GM23338 (cell line): ENCODE measurements around the gene NTM. TPM values are rescaled to one million over a fixed set of nuclear protein-coding genes. Genes with fewer than 3 reads are reported as not detected.

Source experiments
- ATAC-seq: fragments of 200-7000 bp; cut with Tn5 transposase; 3 replicates; pipeline ENCODE4 v1.9.1; 2020
- DNase-seq: peaks from one replicate; pipeline ENCODE4 v3.0.0-alpha.2; 2015; ENCODE audit warnings: low spot score
- H2AFZ ChIP-seq: fragments of 200-600 bp; sonication (generic); 2 replicates; pipeline ENCODE4 v1.8.0; 2016; ENCODE audit warnings: antibody characterized with exemption, mild to moderate bottlenecking, moderate library complexity
- H3F3A ChIP-seq: fragments of 200-600 bp; sonication (generic); replicated peaks from 2 replicates; pipeline ENCODE4 v1.8.0; 2017; ENCODE audit warnings: antibody characterized with exemption, mixed run types, low read depth
- H3K27ac ChIP-seq: fragments of 200-600 bp; sonication (generic); 2 replicates; pipeline ENCODE4 v1.6.1; 2016; ENCODE audit warnings: low read depth
- H3K27me3 ChIP-seq: fragments of 200-600 bp; sonication (generic); 2 replicates; pipeline ENCODE4 v1.8.0; 2016; ENCODE audit warnings: mild to moderate bottlenecking, mixed run types, moderate library complexity; ENCODE audit not compliant: insufficient read depth
- H3K36me3 ChIP-seq: fragments of 200-600 bp; sonication (generic); 2 replicates; pipeline ENCODE4 v1.8.0; 2016; ENCODE audit warnings: mild to moderate bottlenecking; ENCODE audit not compliant: insufficient read depth
- H3K4me1 ChIP-seq: fragments of 200-600 bp; sonication (generic); 2 replicates; pipeline ENCODE4 v1.8.0; 2016; ENCODE audit warnings: mild to moderate bottlenecking, moderate library complexity; ENCODE audit not compliant: insufficient read depth
- H3K4me2 ChIP-seq: fragments of 200-600 bp; sonication (generic); 2 replicates; pipeline ENCODE4 v1.7.1; 2017; ENCODE audit warnings: mixed run types
- H3K4me3 ChIP-seq: fragments of 200-600 bp; sonication (generic); 2 replicates; pipeline ENCODE4 v1.6.1; 2016; ENCODE audit warnings: mixed run types
- H3K79me2 ChIP-seq: fragments of 200-600 bp; sonication (generic); replicated peaks from 2 replicates; pipeline ENCODE4 v1.8.0; 2017; ENCODE audit warnings: mild to moderate bottlenecking; ENCODE audit not compliant: insufficient read depth
- H3K9me2 ChIP-seq: fragments of 200-600 bp; sonication (generic); 2 replicates; pipeline ENCODE4 v1.8.0; 2017; ENCODE audit not compliant: insufficient read depth
- H4K20me1 ChIP-seq: fragments of 200-600 bp; sonication (generic); replicated peaks from 2 replicates; pipeline ENCODE4 v1.8.0; 2017; ENCODE audit warnings: mild to moderate bottlenecking; ENCODE audit not compliant: insufficient read depth
- H3K27ac Mint-ChIP-seq: 2 replicates; pipeline ENCODE4 v1.8.0; 2020; ENCODE audit warnings: inconsistent platforms, mild to moderate bottlenecking, moderate library complexity, mixed read lengths
- H3K27me3 Mint-ChIP-seq: 3 replicates; pipeline ENCODE4 v1.8.0; 2022; ENCODE audit warnings: low read depth, mild to moderate bottlenecking, moderate library complexity, mixed read lengths, inconsistent platforms; ENCODE audit not compliant: insufficient read depth, poor library complexity
- H3K36me3 Mint-ChIP-seq: 3 replicates; pipeline ENCODE4 v1.8.0; 2021; ENCODE audit warnings: low read depth, mild to moderate bottlenecking, inconsistent platforms, moderate library complexity, mixed read lengths
- H3K4me1 Mint-ChIP-seq: 3 replicates; pipeline ENCODE4 v1.8.0; 2020; ENCODE audit warnings: mild to moderate bottlenecking, inconsistent platforms, mixed read lengths
- H3K4me3 Mint-ChIP-seq: 3 replicates; pipeline ENCODE4 v1.8.0; 2021; ENCODE audit warnings: moderate library complexity, mild to moderate bottlenecking, inconsistent platforms, mixed read lengths
- H3K9me3 Mint-ChIP-seq: 3 replicates; pipeline ENCODE4 v1.8.0; 2020; ENCODE audit warnings: moderate library complexity, mild to moderate bottlenecking, inconsistent platforms, mixed read lengths
- CREB1 ChIP-seq: fragments of 250-450 bp; sonication (Bioruptor Pico); IDR thresholded peaks from 2 replicates; pipeline ENCODE4 v1.5.0; 2020; ENCODE audit warnings: low read depth, mild to moderate bottlenecking, moderate library complexity
- CTCF ChIP-seq, 2 experiments: fragments of 200-600 bp in 1 of 2; sonication (generic) in 1 of 2; conservative IDR thresholded peaks; 2 replicates each; pipeline versions ENCODE4 v1.5.1 to v1.6.1; 2016 to 2017; ENCODE audit warnings: antibody characterized with exemption in 2 of 2, low read depth in 2 of 2, mild to moderate bottlenecking in 2 of 2, moderate library complexity in 1 of 2
- EZH2phosphoT487 ChIP-seq: fragments of 200-600 bp; sonication (generic); IDR thresholded peaks from one replicate; pipeline ENCODE4 v1.8.1; 2018; ENCODE audit warnings: antibody characterized with exemption; ENCODE audit not compliant: unreplicated experiment
- JUNB ChIP-seq: IDR thresholded peaks from one replicate; pipeline ENCODE4 v1.6.1; 2016; ENCODE audit warnings: antibody characterized with exemption; ENCODE audit not compliant: unreplicated experiment
- NANOG ChIP-seq: IDR thresholded peaks from 2 replicates; pipeline ENCODE4 v1.6.1; 2016; ENCODE audit warnings: antibody characterized with exemption, borderline replicate concordance
- POLR2AphosphoS5 ChIP-seq: IDR thresholded peaks from 2 replicates; pipeline ENCODE4 v1.6.1; 2016; ENCODE audit warnings: antibody characterized with exemption, low read depth
- REST ChIP-seq: IDR thresholded peaks from one replicate; pipeline ENCODE4 v1.6.1; 2018; ENCODE audit warnings: antibody characterized with exemption; ENCODE audit not compliant: unreplicated experiment
- STAT1 ChIP-seq: IDR thresholded peaks from one replicate; pipeline ENCODE4 v1.6.1; 2016; ENCODE audit warnings: antibody characterized with exemption; ENCODE audit not compliant: unreplicated experiment
- ZNF114 ChIP-seq: fragments of 250-450 bp; sonication (Bioruptor Pico); IDR thresholded peaks from 2 replicates; pipeline ENCODE4 v1.5.0; 2020; ENCODE audit warnings: mild to moderate bottlenecking, moderate library complexity
- ZNF462 ChIP-seq: fragments of 250-450 bp; sonication (Bioruptor Pico); IDR thresholded peaks from 2 replicates; pipeline ENCODE4 v1.5.0; 2020; ENCODE audit warnings: mild to moderate bottlenecking, moderate library complexity
- polyA plus RNA-seq: library from polyadenylated mRNA; unstranded; fragments of >200 nt; fragmentation: Nextera tagmentation; extraction: Ambion mirVana; gene quantifications from 2 replicates; pipeline ENCODE4 v1.2.1, GENCODE V29; 2016
- total RNA-seq: library from RNA; depleted of rRNA; stranded (reverse); fragments of >200 nt; shearing (Covaris generic); gene quantifications from 2 replicates; pipeline ENCODE4 v1.2.3, GENCODE V29; 2014

NTM gene
- total and polyA plus RNA-seq, 2 experiments from 2014 or later, result 10.6 to 14.6 TPM

GRCh38 chr11:131816051-131816450, 445.6 kb downstream of the NTM start:
- Mint-ChIP-seq H3K4me3 (no peak overlapping the region), H3K27me3 (peaks cover 6% of the 10 kb centered on the region), H3K36me3 (no peaks in the 10 kb centered on the region), H3K4me1 (peaks cover 21% of the 10 kb centered on the region), H3K27ac (no peak overlapping the region), H3K9me3 (no peaks in the 10 kb centered on the region)
- Histone ChIP-seq H3K79me2 (no peaks in the 10 kb centered on the region), H3K4me3 (no peak overlapping the region), H3K9me2 (no peaks in the 10 kb centered on the region; the same call in 1 of the 2 replicates), H3K27me3 (no peaks in the 10 kb centered on the region), H3F3A (no peaks in the 10 kb centered on the region), H3K27ac (no peak overlapping the region), H4K20me1 (no peaks in the 10 kb centered on the region), H3K4me2 (no peak overlapping the region), H2AFZ (peak overlapping the region; percentile 11; the same call in 1 of the 2 replicates), H3K36me3 (no peaks in the 10 kb centered on the region), H3K4me1 (peaks cover 28% of the 10 kb centered on the region)
- no peak for ATAC-seq
- no peak for DNase-seq
- TF ChIP-seq STAT1 (no peak), JUNB (no peak), CREB1 (CRISPR knock-in tag) (no peak), EZH2phosphoT487 (no peak)

GRCh38 chr11:131817687-131818188, 447.3 kb downstream of the NTM start:
- Histone ChIP-seq H3K79me2 (no peaks in the 10 kb centered on the region), H3K36me3 (no peaks in the 10 kb centered on the region), H3F3A (no peaks in the 10 kb centered on the region), H3K9me2 (no peaks in the 10 kb centered on the region; the same call in 1 of the 2 replicates), H3K4me3 (no peak overlapping the region), H3K27me3 (no peaks in the 10 kb centered on the region), H3K27ac (no peak overlapping the region), H3K4me1 (peaks cover 31% of the 10 kb centered on the region), H3K4me2 (no peak overlapping the region), H2AFZ (no peak overlapping the region), H4K20me1 (no peaks in the 10 kb centered on the region)
- Mint-ChIP-seq H3K9me3 (no peaks in the 10 kb centered on the region), H3K27ac (no peak overlapping the region), H3K4me3 (no peak overlapping the region), H3K4me1 (peaks cover 28% of the 10 kb centered on the region), H3K36me3 (no peaks in the 10 kb centered on the region), H3K27me3 (peaks cover 11% of the 10 kb centered on the region)
- DNase-seq (no peak), ATAC-seq (no peak)
- TF ChIP-seq REST (no peak), NANOG (no peak), STAT1 (no peak), POLR2AphosphoS5 (no peak), EZH2phosphoT487 (no peak), ZNF114 (CRISPR knock-in tag) (no peak), ZNF462 (no peak), JUNB (no peak), CTCF (conservative IDR thresholded peaks at IDR 0.05; ENCODE audit: low read depth in 2 of 2) (no peak)
